ENCODE results near the gene ACP3.
"Not testable (repeated sequence)": the region's sequence is repeated elsewhere in the genome, so short reads cannot be mapped to it uniquely, and the experiment has no call there.

ACP3 gene

DNA sequence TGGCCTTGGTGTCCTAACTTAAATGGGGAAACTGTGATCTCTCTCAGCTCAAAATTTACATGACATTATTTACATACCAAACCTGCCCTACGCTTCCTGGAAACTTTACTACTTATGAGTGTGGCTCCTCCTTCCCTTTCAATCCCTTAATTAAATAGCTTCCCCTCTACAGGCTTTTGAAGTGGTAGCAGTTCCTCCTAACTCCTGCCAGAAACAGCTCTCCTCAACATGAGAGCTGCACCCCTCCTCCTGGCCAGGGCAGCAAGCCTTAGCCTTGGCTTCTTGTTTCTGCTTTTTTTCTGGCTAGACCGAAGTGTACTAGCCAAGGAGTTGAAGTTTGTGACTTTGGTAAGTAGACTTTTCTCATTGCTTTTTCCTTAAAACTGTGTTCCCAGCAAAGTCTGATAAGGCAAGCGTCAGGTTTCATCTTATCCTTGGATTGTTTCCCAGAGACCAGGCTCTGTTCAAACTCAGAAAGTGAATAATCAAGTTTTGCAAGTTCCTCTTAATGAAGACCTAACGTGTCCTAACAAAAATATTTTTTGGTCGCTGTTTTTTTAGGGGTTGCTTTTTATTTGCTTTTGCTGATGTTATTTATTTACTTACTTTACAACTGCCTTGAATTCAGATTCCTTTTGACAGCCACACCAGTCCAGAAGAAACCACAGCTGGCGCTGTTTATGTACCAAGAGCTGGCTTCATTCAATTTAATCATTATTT, at the start of gene ACP3:
ACP3 (plus strand) TSS at position 179 of the 720 bp plus-strand sequence; CDS start at position 229, 50 bp downstream.
- DNase-seq (ENCODE audit: low read depth in 1 of 2, low spot score in 1 of 2): no peak

DNA sequence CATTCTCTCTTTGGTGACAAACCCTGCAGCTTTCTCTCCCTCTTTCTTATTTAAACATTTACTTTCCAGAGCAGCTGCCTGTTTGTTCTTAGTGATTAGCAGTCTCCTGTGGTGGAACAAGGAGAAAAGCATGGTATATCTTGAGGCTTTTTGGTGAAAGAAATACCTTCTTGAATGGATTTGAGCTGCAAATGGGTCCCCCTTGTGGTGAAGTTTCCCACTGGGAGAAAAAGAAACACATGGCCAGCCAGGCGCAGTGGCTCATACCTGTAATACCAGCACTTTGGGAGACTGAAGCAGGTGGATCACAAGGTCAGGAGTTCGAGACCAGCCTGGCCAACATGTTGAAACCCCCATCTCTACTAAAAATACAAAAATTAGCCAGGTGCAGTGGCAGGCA, 48.3 kb upstream of the ACP3 start:
- DNase-seq (ENCODE audit: low read depth in 1 of 2, low spot score in 1 of 2): no peak

- no peak for DNase-seq (ENCODE audit: low read depth in 1 of 2, low spot score in 1 of 2)
These were observed 44.2 kb upstream of the ACP3 start for GRCh38 chr3:132273036-132273435.

- DNase-seq (ENCODE audit: low read depth in 1 of 2, low spot score in 1 of 2): no peak
These were observed 40.8 kb upstream of the ACP3 start for GRCh38 chr3:132276228-132276906.

DNA sequence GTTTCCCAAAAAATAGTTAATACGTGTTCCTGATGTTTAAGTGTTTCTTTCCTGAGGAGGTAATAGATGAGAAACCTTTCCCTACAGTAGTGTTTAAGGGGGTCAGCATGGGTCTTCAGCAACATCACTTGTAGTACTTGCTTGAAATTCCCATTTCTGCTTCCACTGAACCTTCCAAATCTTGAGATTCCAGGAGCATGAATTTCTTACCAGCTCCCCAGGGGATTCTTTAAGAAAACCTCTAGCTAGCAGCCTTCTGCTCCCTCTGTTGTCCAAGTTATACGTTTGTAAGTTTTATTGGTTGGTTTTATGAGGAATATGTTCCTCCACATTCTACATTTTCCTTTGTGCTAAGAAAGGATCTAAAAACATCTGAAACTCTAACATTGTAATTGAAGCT, 38.2 kb upstream of the ACP3 start:
- no peak for DNase-seq (ENCODE audit: low read depth in 1 of 2, low spot score in 1 of 2)

GRCh38 chr3:132283440-132283839, 33.8 kb upstream of the ACP3 start:
- no peak for DNase-seq (ENCODE audit: low read depth in 1 of 2, low spot score in 1 of 2)

GRCh38 chr3:132283916-132284405, 33.2 kb upstream of the ACP3 start:
- no peak for DNase-seq (ENCODE audit: low read depth in 1 of 2, low spot score in 1 of 2)

GRCh38 chr3:132284781-132285619, 32.2 kb upstream of the ACP3 start:
- DNase-seq (ENCODE audit: low read depth in 1 of 2, low spot score in 1 of 2): no peak

- no peak for DNase-seq (ENCODE audit: low read depth in 1 of 2, low spot score in 1 of 2)
These were observed 31.6 kb upstream of the ACP3 start for GRCh38 chr3:132285620-132285945.

GRCh38 chr3:132286035-132286434, 31.2 kb upstream of the ACP3 start:
- DNase-seq (ENCODE audit: low read depth in 1 of 2, low spot score in 1 of 2): no peak

DNA sequence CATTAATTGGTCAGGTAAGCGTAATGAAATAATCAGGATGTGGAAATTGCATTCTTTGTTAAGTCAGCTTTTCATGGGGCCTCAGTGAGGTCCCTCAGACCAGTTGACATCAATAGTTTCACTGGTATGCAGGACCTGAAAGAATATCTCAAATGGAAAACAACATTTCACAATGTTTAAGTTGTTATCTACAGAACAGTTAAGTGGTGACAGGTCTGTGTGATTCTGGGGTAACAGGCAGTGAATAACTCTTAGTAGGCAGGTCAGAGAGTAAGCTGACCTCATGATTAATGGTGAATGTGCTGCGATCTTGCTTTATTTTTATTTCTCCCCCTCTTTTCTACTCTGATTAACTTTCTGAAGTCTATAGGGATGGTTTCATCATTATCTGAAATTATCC, 28.9 kb upstream of the ACP3 start:
- DNase-seq (ENCODE audit: low read depth in 1 of 2, low spot score in 1 of 2): no peak

- no peak for DNase-seq (ENCODE audit: low read depth in 1 of 2, low spot score in 1 of 2)
These were observed 27.9 kb upstream of the ACP3 start for GRCh38 chr3:132289316-132289715.

- no peak for DNase-seq (ENCODE audit: low read depth in 1 of 2, low spot score in 1 of 2)
These were observed 26.4 kb upstream of the ACP3 start for GRCh38 chr3:132290833-132291232.

DNA sequence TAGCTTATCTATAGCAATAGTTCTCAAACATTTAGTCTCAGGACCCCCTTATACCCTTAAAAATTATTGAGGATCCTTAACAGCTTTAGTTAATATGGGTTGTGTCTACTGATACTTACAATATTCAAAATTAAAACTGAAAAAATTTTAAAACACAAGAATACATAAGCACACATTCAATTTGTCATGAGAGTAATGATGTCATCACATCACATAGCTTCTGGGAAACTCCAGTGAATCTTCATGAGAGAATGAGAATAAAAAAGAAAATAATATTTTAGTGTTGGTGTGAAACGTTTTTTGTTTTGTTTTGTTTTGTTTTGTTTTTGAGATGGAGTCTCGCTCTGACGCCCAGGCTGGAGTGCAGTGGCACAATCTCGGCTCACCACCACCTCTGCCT, 25.2 kb upstream of the ACP3 start:
- no peak for DNase-seq (ENCODE audit: low read depth in 1 of 2, low spot score in 1 of 2)

GRCh38 chr3:132293251-132293650, 24.0 kb upstream of the ACP3 start:
- no peak for DNase-seq (ENCODE audit: low read depth in 1 of 2, low spot score in 1 of 2)

GRCh38 chr3:132294906-132295305, 22.3 kb upstream of the ACP3 start:
- DNase-seq (ENCODE audit: low read depth in 1 of 2, low spot score in 1 of 2): no peak

GRCh38 chr3:132303336-132304201, 13.6 kb upstream of the ACP3 start:
- not testable (repeated sequence) for DNase-seq (ENCODE audit: low read depth in 1 of 2, low spot score in 1 of 2)

- DNase-seq (ENCODE audit: low read depth in 1 of 2, low spot score in 1 of 2): not testable (repeated sequence)
These were observed 12.9 kb upstream of the ACP3 start for GRCh38 chr3:132304351-132304750.

DNA sequence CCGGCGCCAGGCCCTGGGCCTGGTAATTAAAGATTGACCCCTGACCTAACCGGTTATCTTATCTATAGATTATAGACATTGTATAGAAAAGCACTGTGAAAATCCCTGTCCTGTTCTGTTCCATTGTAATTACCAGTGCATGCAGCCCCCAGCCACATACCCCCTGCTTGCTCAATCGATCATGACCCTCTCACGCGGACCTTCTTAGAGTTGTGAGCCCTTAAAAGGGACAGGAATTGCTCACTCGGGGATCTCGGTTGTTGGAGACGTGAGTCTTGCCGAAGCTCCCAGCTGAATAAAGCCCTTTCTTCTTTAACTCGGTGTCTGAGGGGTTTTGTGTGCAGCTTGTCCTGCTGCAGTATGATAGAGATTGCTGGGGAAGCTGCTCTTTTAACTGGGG, 7.2 kb upstream of the ACP3 start:
- not testable (repeated sequence) for DNase-seq (ENCODE audit: low read depth in 1 of 2, low spot score in 1 of 2)

- no peak for DNase-seq (ENCODE audit: low read depth in 1 of 2, low spot score in 1 of 2)
These were observed 5.9 kb upstream of the ACP3 start for GRCh38 chr3:132311316-132311715.

DNA sequence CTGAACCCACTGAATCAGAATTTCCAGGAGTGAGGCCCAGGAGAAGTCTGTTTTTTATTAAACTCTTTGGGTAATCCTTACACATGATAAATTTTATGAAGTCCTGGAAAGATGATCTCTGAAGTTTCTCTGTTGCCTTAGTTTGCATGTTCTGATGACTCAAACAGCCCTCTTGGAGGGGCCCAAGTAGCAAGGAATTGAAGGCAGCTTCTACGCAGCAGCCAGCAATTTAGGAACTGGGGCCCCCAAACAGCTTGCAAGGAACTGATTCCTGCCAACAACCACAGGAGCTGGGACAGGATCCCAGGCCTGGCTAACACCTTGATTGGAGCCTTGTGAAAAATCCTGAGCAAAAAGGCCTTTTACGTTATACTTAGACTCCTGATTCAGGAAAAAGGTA, 5.4 kb upstream of the ACP3 start:
- no peak for DNase-seq (ENCODE audit: low read depth in 1 of 2, low spot score in 1 of 2)

Measured in activated T-helper 1 cell treated with anti-CD3 and anti-CD28 coated beads, Interleukin-2, amount 50 U/mL, for 16 hours (primary cell).